WTC11 (cell line): Measurements from ENCODE around the gene IGFBP7. TPM values are rescaled to one million over a fixed set of nuclear protein-coding genes. Genes with fewer than 3 reads are reported as not detected.
"Not testable (repeated sequence)": the region's sequence is repeated elsewhere in the genome, so short reads cannot be mapped to it uniquely, and the experiment has no call there.

Source experiments
- ATAC-seq: fragments of 200-7000 bp; cut with Tn5 transposase; 2 replicates; pipeline ENCODE4 v1.10.0; 2021; ENCODE audit warnings: mild to moderate bottlenecking, moderate library complexity
- CTCF ChIA-PET: fragments of 300-600 bp; sonication (Branson Sonifier 250); formaldehyde crosslinking; loops from one replicate; lab custom pipeline; 2021; ENCODE audit warnings: antibody characterized with exemption; lab: Charles Lee
- POLR2A ChIA-PET: fragments of 350-600 bp; sonication (Branson Sonifier 250); formaldehyde crosslinking; loops from one replicate; lab custom pipeline; 2021; ENCODE audit warnings: antibody characterized with exemption; lab: Charles Lee
- DNase-seq: peaks from one replicate; pipeline ENCODE4 v3.0.0; 2021; ENCODE audit warnings: low spot score
- H3K27ac Mint-ChIP-seq: 2 replicates; pipeline ENCODE4 v1.8.0; 2021; ENCODE audit warnings: mixed read lengths
- H3K27me3 Mint-ChIP-seq: 2 replicates; pipeline ENCODE4 v1.8.0; 2021; ENCODE audit warnings: low read depth, mild to moderate bottlenecking, moderate library complexity, mixed read lengths
- H3K36me3 Mint-ChIP-seq: 2 replicates; pipeline ENCODE4 v1.8.0; 2021; ENCODE audit warnings: mixed read lengths
- H3K4me1 Mint-ChIP-seq: 2 replicates; pipeline ENCODE4 v1.8.0; 2022; ENCODE audit warnings: mixed read lengths
- H3K4me3 Mint-ChIP-seq: 2 replicates; pipeline ENCODE4 v1.8.0; 2021; ENCODE audit warnings: mild to moderate bottlenecking, moderate library complexity, mixed read lengths
- H3K9me3 Mint-ChIP-seq: 2 replicates; pipeline ENCODE4 v1.8.0; 2021; ENCODE audit warnings: mixed read lengths
- ATF2 ChIP-seq: sonication (generic); formaldehyde crosslinking; IDR thresholded peaks from 2 replicates; pipeline ENCODE4 v1.8.1; 2022; ENCODE audit warnings: low read depth, missing genetic modification reagents, borderline replicate concordance
- CTCF ChIP-seq: fragments of 200-600 bp; IDR thresholded peaks from 2 replicates; pipeline ENCODE4 v1.8.0; 2022; ENCODE audit warnings: antibody characterized with exemption
- ERG ChIP-seq: fragments of 250-450 bp; sonication (Bioruptor Pico); IDR thresholded peaks from 2 replicates; pipeline ENCODE4 v1.8.0; 2021; ENCODE audit warnings: mild to moderate bottlenecking
- GABPB1 ChIP-seq: sonication (generic); formaldehyde crosslinking; IDR thresholded peaks from 2 replicates; pipeline ENCODE4 v1.8.1; 2023; ENCODE audit warnings: mild to moderate bottlenecking, missing genetic modification reagents
- GRHL2 ChIP-seq: fragments of 250-450 bp; sonication (Bioruptor Pico); IDR thresholded peaks from 2 replicates; pipeline ENCODE4 v1.8.0; 2022; ENCODE audit warnings: mild to moderate bottlenecking, moderate library complexity; ENCODE audit not compliant: insufficient replicate concordance, severe bottlenecking
- MLX ChIP-seq: sonication (generic); formaldehyde crosslinking; IDR thresholded peaks from 2 replicates; pipeline ENCODE4 v1.8.1; 2023; ENCODE audit warnings: mild to moderate bottlenecking, missing genetic modification reagents, moderate library complexity
- NFE2L1 ChIP-seq: sonication (generic); formaldehyde crosslinking; IDR thresholded peaks from 2 replicates; pipeline ENCODE4 v1.8.1; 2023; ENCODE audit warnings: missing genetic modification reagents
- NR2C2 ChIP-seq: sonication (generic); formaldehyde crosslinking; IDR thresholded peaks from 2 replicates; pipeline ENCODE4 v1.8.0; 2022; ENCODE audit warnings: mild to moderate bottlenecking, missing genetic modification reagents
- PRRX2 ChIP-seq: fragments of 250-450 bp; sonication (Bioruptor Pico); IDR thresholded peaks from 2 replicates; pipeline ENCODE4 v1.8.0; 2021; ENCODE audit warnings: mild to moderate bottlenecking
- SMAD4 ChIP-seq: sonication (generic); formaldehyde crosslinking; IDR thresholded peaks from 2 replicates; pipeline ENCODE4 v1.8.0; 2022; ENCODE audit warnings: mild to moderate bottlenecking, missing genetic modification reagents
- TP53 ChIP-seq: sonication (generic); formaldehyde crosslinking; IDR thresholded peaks from 2 replicates; pipeline ENCODE4 v1.8.1; 2023; ENCODE audit warnings: mild to moderate bottlenecking, missing genetic modification reagents
- ZBTB21 ChIP-seq: sonication (generic); formaldehyde crosslinking; IDR thresholded peaks from 2 replicates; pipeline ENCODE4 v1.8.1; 2023; ENCODE audit warnings: mild to moderate bottlenecking, missing genetic modification reagents, borderline replicate concordance
- ZBTB43 ChIP-seq: sonication (generic); formaldehyde crosslinking; IDR thresholded peaks from 2 replicates; pipeline ENCODE4 v1.8.1; 2023; ENCODE audit warnings: mild to moderate bottlenecking, missing genetic modification reagents
- ZNF263 ChIP-seq: sonication (generic); formaldehyde crosslinking; IDR thresholded peaks from 2 replicates; pipeline ENCODE4 v1.8.1; 2022; ENCODE audit warnings: low read depth, mild to moderate bottlenecking, moderate library complexity, missing genetic modification reagents
- ZNF281 ChIP-seq: sonication (generic); formaldehyde crosslinking; IDR thresholded peaks from 2 replicates; pipeline ENCODE4 v1.8.0; 2023; ENCODE audit warnings: mild to moderate bottlenecking, missing genetic modification reagents
- ZNF425 ChIP-seq: fragments of 250-450 bp; sonication (Bioruptor Pico); conservative IDR thresholded peaks from 2 replicates; pipeline ENCODE4 v1.9.0; 2021; ENCODE audit warnings: mild to moderate bottlenecking
- total RNA-seq: library from RNA; stranded (reverse); gene quantifications from 3 replicates; pipeline ENCODE4 v1.2.3, GENCODE V29; 2021

The IGFBP7 gene
- total RNA-seq, 1 experiment from 2014 or later = 1.4 TPM

- no peak for TF ChIP-seq ZNF281 (CRISPR knock-in tag)
- no peak for TF ChIP-seq MLX (CRISPR knock-in tag)
These were observed 48.8 kb downstream of the IGFBP7 start (continued) for GRCh38 chr4:57061395-57061794.

- H3K4me1 Mint-ChIP-seq, H3K27ac Mint-ChIP-seq, DNase-seq, ATAC-seq, H3K4me3 Mint-ChIP-seq, H3K9me3 Mint-ChIP-seq, CTCF ChIA-PET, H3K36me3 Mint-ChIP-seq, POLR2A ChIA-PET, H3K27me3 Mint-ChIP-seq: not testable (repeated sequence)
These were observed 49.5 kb downstream of the IGFBP7 start for GRCh38 chr4:57060717-57061067.

- Mint-ChIP-seq H3K27me3 (no peaks in the 10 kb centered on the region; the same call in 1 of the 2 replicates), H3K27ac (no peak overlapping the region), H3K4me1 (peaks cover 6% of the 10 kb centered on the region), H3K9me3 (peaks cover 8% of the 10 kb centered on the region), H3K4me3 (no peak overlapping the region), H3K36me3 (no peaks in the 10 kb centered on the region)
- DNase-seq (no peak), ATAC-seq (no peak)
- ChIA-PET CTCF (no interaction called here), POLR2A (no interaction called here)
- TF ChIP-seq ERG = no peak
- TF ChIP-seq CTCF = no peak
- TF ChIP-seq ZBTB43 = no peak
- TF ChIP-seq ZBTB21 (CRISPR knock-in tag) = no peak
- no peak for TF ChIP-seq ATF2
- no peak for TF ChIP-seq TP53 (CRISPR knock-in tag)
- no peak for TF ChIP-seq NR2C2 (CRISPR knock-in tag)
- no peak for TF ChIP-seq ZNF425 (CRISPR knock-in tag)
- TF ChIP-seq GABPB1 (CRISPR knock-in tag) = no peak
- no peak for TF ChIP-seq GRHL2 (CRISPR knock-in tag)
- no peak for TF ChIP-seq ZNF263 (CRISPR knock-in tag)
- no peak for TF ChIP-seq SMAD4 (CRISPR knock-in tag)
- no peak for TF ChIP-seq PRRX2 (CRISPR knock-in tag)
- no peak for TF ChIP-seq NFE2L1 (CRISPR knock-in tag)
These were observed 50.1 kb downstream of the IGFBP7 start for GRCh38 chr4:57059890-57060716.
